Measurements from ENCODE around the gene GAREM2. TPM values are rescaled to one million over a fixed set of nuclear protein-coding genes. Genes with fewer than 3 reads are reported as not detected.

The GAREM2 gene
- polyA plus RNA-seq, 10 donors: 3.6 to 10.1 (median 5.0) TPM

- no peak for DNase-seq
These were observed 56.7 kb downstream of the GAREM2 start for GRCh38 chr2:26229595-26229994.

- no peak for DNase-seq
These were observed 57.9 kb downstream of the GAREM2 start for GRCh38 chr2:26230806-26231205.

GRCh38 chr2:26235089-26235488 lies 62.2 kb downstream of the GAREM2 start:
- DNase-seq: no peak

GRCh38 chr2:26237868-26238267 lies 65.0 kb downstream of the GAREM2 start:
- DNase-seq: no peak

- peak in 2 of 3 donors; percentile 34 to 52 for DNase-seq
These were observed 65.5 kb downstream of the GAREM2 start for GRCh38 chr2:26238311-26238958.

Other genes starting within 250 kb of the GAREM2 start
- gene KIF3C, start 190.6 kb upstream of the GAREM2 start, polyA plus RNA-seq (ENCODE audit: insufficient read length in 10 of 10): 10 to 100 TPM in 2 of 10 donors, 1 to 10 TPM in 8; 6.8 to 14.8 (median 8.1) TPM
- gene RAB10, start 139.0 kb upstream of the GAREM2 start, polyA plus RNA-seq (ENCODE audit: insufficient read length in 10 of 10): 100 to 1,000 TPM in 7 of 10 donors, 10 to 100 TPM in 3; 84.2 to 117 (median 104) TPM
- gene HADHA, start 71.5 kb downstream of the GAREM2 start, polyA plus RNA-seq (ENCODE audit: insufficient read length in 10 of 10): 100 to 1,000 TPM; 176 to 240 (median 200) TPM
- gene HADHB, start 71.9 kb downstream of the GAREM2 start, polyA plus RNA-seq (ENCODE audit: insufficient read length in 10 of 10): 100 to 1,000 TPM in 7 of 10 donors, 10 to 100 TPM in 3; 90.7 to 118 (median 107) TPM
- gene SELENOI, start 173.1 kb downstream of the GAREM2 start, polyA plus RNA-seq (ENCODE audit: insufficient read length in 10 of 10): 10 to 100 TPM in 6 of 10 donors, 1 to 10 TPM in 4; 7.1 to 13.9 (median 11.5) TPM
- under 1 TPM; 0.18 to 0.62 (median 0.27) TPM for gene ADGRF3, start 173.7 kb downstream of the GAREM2 start, polyA plus RNA-seq (ENCODE audit: insufficient read length in 10 of 10)
- under 1 TPM in 7 of 10 donors, not detected in 3; 0.10 to 0.28 (median 0.19) TPM for gene DRC1, start 228.8 kb downstream of the GAREM2 start, polyA plus RNA-seq (ENCODE audit: insufficient read length in 10 of 10)